Measurements from ENCODE around the gene LRP2BP.
"Not testable (repeated sequence)": the region's sequence is repeated elsewhere in the genome, so short reads cannot be mapped to it uniquely, and the experiment has no call there.

The LRP2BP gene

DNA sequence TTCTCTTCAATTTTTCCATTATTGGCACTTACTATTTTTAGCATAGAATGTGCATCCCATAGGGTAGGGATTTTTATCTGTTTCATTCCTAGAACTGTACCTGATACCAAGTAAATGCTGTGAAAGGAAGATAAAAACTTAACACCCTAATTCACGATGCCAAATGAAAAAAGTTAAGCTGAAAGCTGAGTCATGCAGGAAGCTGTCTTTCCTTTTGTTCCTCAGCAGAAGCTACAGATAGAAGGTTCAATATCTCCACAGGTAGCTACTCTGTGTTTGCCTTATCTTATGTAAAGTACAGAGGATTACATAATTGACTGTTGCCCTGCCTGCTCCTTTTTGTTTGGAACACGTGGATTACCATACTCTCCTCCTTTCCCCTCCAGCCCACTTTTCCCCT is 77.0 kb downstream of the LRP2BP start:
- DNase-seq = no peak

DNA sequence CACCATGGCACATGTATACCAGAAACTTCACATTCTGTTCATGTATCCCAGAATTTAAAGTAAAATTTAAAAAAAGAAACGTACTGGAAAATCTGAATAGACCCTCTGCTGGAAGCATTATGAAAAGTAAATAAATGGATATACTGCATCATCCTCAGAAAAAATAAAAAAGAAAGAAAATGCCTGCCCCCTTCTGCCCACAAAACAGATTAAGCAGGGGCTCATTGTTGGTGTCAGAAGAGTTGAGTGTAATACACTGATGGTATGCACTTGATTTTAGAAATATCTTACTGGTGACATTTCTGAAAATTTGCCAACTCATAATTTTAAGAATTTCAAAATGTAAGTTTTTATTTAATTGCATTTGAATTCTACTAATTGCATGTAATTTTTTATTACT is 77.8 kb downstream of the LRP2BP start:
- no peak for DNase-seq

DNA sequence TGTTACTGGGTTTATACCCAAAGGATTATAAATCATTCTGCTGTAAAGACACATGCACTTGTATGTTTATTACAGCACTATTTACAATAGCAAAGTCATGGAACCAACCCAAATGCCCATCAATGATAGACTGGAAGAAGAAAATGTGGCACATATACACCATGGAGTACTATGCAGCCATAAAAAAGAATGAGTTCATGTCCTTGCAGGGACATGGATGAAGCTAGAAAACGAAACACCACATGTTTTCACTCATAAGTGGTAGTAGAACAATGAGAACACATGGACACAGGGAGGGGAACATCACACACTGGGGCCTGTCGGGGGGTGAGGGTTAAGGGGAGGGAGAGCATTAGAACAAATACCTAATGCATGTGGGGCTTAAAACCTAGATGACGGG is 78.3 kb downstream of the LRP2BP start:
- not testable (repeated sequence) for DNase-seq

Measured in activated CD4-positive, CD25-positive, alpha-beta regulatory T cell (primary cell).